DND-41 (cell line): Measurements from ENCODE around the gene HDAC11.

Experiments used
- ATAC-seq: fragments of 200-7000 bp; cut with Tn5 transposase; 3 replicates; pipeline ENCODE4 v1.9.1; 2021; ENCODE audit warnings: low read depth; ENCODE audit not compliant: insufficient read depth
- DNase-seq: peaks from one replicate; pipeline ENCODE4 v3.0.0-alpha.2; 2020
- H2AFZ ChIP-seq: 2 replicates; pipeline ENCODE4 v1.6.0; 2012; ENCODE audit warnings: low read depth, low read length
- H3K27ac ChIP-seq: 2 replicates; pipeline ENCODE4 v1.5.1; 2012; ENCODE audit warnings: low read length, inconsistent platforms
- H3K27me3 ChIP-seq: fragments of 200-600 bp; sonication (generic); 2 replicates; pipeline ENCODE4 v1.6.0; 2012; ENCODE audit warnings: low read length, mild to moderate bottlenecking, inconsistent platforms; ENCODE audit not compliant: insufficient read depth, poor library complexity
- H3K36me3 ChIP-seq: 2 replicates; pipeline ENCODE4 v1.5.1; 2012; ENCODE audit warnings: low read length, inconsistent platforms; ENCODE audit not compliant: insufficient read depth
- H3K4me1 ChIP-seq: 2 replicates; pipeline ENCODE4 v1.5.1; 2012; ENCODE audit warnings: mild to moderate bottlenecking, low read length; ENCODE audit not compliant: insufficient read depth
- H3K4me2 ChIP-seq: 2 replicates; pipeline ENCODE4 v1.6.0; 2012; ENCODE audit warnings: mild to moderate bottlenecking, moderate library complexity, low read length, inconsistent platforms; ENCODE audit not compliant: insufficient read depth
- H3K4me3 ChIP-seq, 2 experiments: fragments of 200-600 bp in 1 of 2; shearing (Covaris generic) in 1 of 2; 2 replicates each; pipeline ENCODE4 v1.5.1; 2012 to 2016; ENCODE audit warnings: inconsistent platforms in 2 of 2, low read length in 2 of 2, mild to moderate bottlenecking in 2 of 2, low read depth in 1 of 2, moderate library complexity in 1 of 2
- H3K79me2 ChIP-seq: 2 replicates; pipeline ENCODE4 v1.6.0; 2012; ENCODE audit warnings: low read length, inconsistent platforms; ENCODE audit not compliant: insufficient read depth
- H3K9ac ChIP-seq: 2 replicates; pipeline ENCODE4 v1.6.0; 2012; ENCODE audit warnings: low read depth, mild to moderate bottlenecking, inconsistent platforms, low read length, moderate library complexity
- H3K9me3 ChIP-seq: 2 replicates; pipeline ENCODE4 v1.5.1; 2012; ENCODE audit warnings: low read length, moderate library complexity, mild to moderate bottlenecking, inconsistent platforms; ENCODE audit not compliant: insufficient read depth, severe bottlenecking
- H4K20me1 ChIP-seq: 2 replicates; pipeline ENCODE4 v1.6.0; 2012; ENCODE audit warnings: low read length; ENCODE audit not compliant: insufficient read depth
- EZH2 ChIP-seq: IDR thresholded peaks from 3 replicates; pipeline ENCODE4 v1.6.1; 2012; ENCODE audit warnings: borderline replicate concordance, low read depth, mild to moderate bottlenecking, moderate library complexity, low read length, inconsistent platforms; ENCODE audit not compliant: severe bottlenecking
- TF ChIP-seq, protein P1 (sequence below): IDR thresholded peaks from 2 replicates; pipeline ENCODE4 v1.5.1; 2012; ENCODE audit warnings: borderline replicate concordance, low read length, moderate library complexity, mild to moderate bottlenecking; ENCODE audit not compliant: poor library complexity, severe bottlenecking; ENCODE audit errors: extremely low read depth

Gene HDAC11

GRCh38 chr3:13516760-13517135 lies 36.6 kb downstream of the HDAC11 start:
- no peaks in the 10 kb centered on the region for H3K27me3 ChIP-seq
- no peak overlapping the region for H3K4me2 ChIP-seq
- H3K9ac ChIP-seq, result no peak overlapping the region
- H3K79me2 ChIP-seq, result no peaks in the 10 kb centered on the region
- no peaks in the 10 kb centered on the region for H3K9me3 ChIP-seq
- H3K36me3 ChIP-seq, result no peaks in the 10 kb centered on the region
- ATAC-seq (no peak), DNase-seq (no peak)
- no peak overlapping the region for H3K27ac ChIP-seq
- no peak overlapping the region for H2AFZ ChIP-seq
- TF ChIP-seq, protein P1, sequence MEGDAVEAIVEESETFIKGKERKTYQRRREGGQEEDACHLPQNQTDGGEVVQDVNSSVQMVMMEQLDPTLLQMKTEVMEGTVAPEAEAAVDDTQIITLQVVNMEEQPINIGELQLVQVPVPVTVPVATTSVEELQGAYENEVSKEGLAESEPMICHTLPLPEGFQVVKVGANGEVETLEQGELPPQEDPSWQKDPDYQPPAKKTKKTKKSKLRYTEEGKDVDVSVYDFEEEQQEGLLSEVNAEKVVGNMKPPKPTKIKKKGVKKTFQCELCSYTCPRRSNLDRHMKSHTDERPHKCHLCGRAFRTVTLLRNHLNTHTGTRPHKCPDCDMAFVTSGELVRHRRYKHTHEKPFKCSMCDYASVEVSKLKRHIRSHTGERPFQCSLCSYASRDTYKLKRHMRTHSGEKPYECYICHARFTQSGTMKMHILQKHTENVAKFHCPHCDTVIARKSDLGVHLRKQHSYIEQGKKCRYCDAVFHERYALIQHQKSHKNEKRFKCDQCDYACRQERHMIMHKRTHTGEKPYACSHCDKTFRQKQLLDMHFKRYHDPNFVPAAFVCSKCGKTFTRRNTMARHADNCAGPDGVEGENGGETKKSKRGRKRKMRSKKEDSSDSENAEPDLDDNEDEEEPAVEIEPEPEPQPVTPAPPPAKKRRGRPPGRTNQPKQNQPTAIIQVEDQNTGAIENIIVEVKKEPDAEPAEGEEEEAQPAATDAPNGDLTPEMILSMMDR, result no peak
- TF ChIP-seq EZH2, result no peak
- no peak overlapping the region for H3K4me3 ChIP-seq
- no peaks in the 10 kb centered on the region; the same call in 1 of the 2 replicates for H4K20me1 ChIP-seq
- H3K4me1 ChIP-seq, result no peaks in the 10 kb centered on the region

DNA sequence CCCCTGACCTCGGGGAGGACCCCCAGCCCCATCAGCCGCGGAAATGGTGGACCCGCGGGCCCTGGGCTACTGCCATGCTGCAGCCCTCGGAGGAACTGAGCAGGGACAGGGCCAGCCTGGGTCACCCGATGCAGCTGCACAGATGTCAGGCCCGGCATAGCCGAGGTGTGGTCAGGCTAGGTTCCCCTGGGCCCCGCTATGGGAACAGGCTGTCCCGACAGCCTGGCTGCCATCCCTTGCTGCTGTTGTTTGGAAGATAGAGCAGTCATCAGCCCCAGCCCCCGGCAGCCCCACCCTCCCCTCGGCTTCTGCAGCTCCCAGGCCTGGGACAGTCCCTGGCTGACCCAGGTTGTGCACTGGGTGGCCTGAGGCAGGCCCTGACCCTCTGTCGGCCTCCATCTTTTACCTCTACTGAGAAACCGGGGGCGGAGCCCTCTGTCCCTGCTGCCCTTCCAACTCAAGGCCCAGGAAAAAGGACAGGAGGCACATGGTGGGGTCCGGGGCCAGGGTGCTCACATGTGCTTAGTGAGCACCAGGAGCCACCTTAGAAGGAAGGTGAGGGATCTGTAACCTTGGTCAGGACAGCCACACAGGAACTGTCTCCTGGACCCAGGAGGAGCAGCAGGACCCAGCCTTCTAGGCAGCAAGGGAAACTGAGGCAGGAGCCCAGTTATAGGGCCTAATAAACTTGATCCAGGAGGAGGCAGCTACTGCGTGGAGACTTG lies 37.3 kb downstream of the HDAC11 start:
- Histone ChIP-seq H4K20me1 (no peaks in the 10 kb centered on the region; the same call in 1 of the 2 replicates), H3K79me2 (no peaks in the 10 kb centered on the region), H2AFZ (no peak overlapping the region), H3K9ac (no peak overlapping the region), H3K27me3 (no peaks in the 10 kb centered on the region), H3K4me3 (no peak overlapping the region), H3K4me2 (no peak overlapping the region), H3K4me1 (no peaks in the 10 kb centered on the region), H3K9me3 (no peaks in the 10 kb centered on the region), H3K27ac (no peak overlapping the region), H3K36me3 (no peaks in the 10 kb centered on the region)
- no peak for DNase-seq
- TF ChIP-seq, protein P1, result no peak
- TF ChIP-seq EZH2, result no peak
- ATAC-seq, result no peak

- Histone ChIP-seq H3K4me1 (no peaks in the 10 kb centered on the region), H3K4me3 (no peak overlapping the region), H4K20me1 (no peaks in the 10 kb centered on the region; the same call in 1 of the 2 replicates), H3K4me2 (no peak overlapping the region), H3K79me2 (no peaks in the 10 kb centered on the region), H3K27ac (no peak overlapping the region), H2AFZ (no peak overlapping the region), H3K27me3 (no peaks in the 10 kb centered on the region), H3K9me3 (no peaks in the 10 kb centered on the region), H3K36me3 (no peaks in the 10 kb centered on the region), H3K9ac (no peak overlapping the region)
- DNase-seq, result no peak
- ATAC-seq, result no peak
- TF ChIP-seq, protein P1, result no peak
- no peak for TF ChIP-seq EZH2
Measured at GRCh38 chr3:13518516-13518953, 38.4 kb downstream of the HDAC11 start.
